Tibial nerve (tissue), 3 donors: ENCODE data around the gene SPRED3.

Source experiments
- POLR2A ChIP-seq, 2 donors: fragments of 450-650 bp; IDR thresholded peaks; one replicate each; pipeline ENCODE4 v1.6.1; 2017; ENCODE audit warnings: antibody characterized with exemption in 2 of 2, mild to moderate bottlenecking in 2 of 2, moderate library complexity in 2 of 2
- TF ChIP-seq, protein P1 (sequence below), 5 experiments: fragments of 200-600 bp in 3 of 5; fragments of 450-650 bp in 2 of 5; sonication (generic) in 3 of 5; IDR thresholded peaks; one replicate each; pipeline ENCODE4 v1.5.1; 2016 to 2019; ENCODE audit warnings: antibody characterized with exemption in 5 of 5, mild to moderate bottlenecking in 3 of 5, moderate library complexity in 2 of 5

DNA sequence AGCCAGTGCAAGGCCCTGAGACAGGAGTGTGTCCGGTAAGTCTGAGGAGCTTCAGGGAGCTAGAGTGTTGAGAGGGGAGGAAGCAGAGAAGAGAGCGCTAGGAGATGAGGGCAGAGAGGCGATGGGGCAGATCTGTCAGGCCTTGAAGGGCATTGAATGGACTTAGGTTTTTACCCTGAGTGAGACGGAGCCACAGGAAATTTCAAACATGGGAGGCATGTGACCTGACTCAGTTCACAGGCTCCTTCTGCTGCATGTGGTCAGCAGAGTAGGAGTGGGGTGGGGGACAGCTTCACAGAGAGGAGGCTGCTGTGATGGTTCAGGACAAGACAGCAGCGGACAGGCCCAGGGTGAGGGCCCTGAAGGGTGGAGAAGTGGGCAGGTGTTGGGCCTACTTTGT lies 11.9 kb downstream of the SPRED3 start:
- TF ChIP-seq POLR2A (IDR thresholded peaks at IDR 0.05): no peak
- TF ChIP-seq, protein P1, sequence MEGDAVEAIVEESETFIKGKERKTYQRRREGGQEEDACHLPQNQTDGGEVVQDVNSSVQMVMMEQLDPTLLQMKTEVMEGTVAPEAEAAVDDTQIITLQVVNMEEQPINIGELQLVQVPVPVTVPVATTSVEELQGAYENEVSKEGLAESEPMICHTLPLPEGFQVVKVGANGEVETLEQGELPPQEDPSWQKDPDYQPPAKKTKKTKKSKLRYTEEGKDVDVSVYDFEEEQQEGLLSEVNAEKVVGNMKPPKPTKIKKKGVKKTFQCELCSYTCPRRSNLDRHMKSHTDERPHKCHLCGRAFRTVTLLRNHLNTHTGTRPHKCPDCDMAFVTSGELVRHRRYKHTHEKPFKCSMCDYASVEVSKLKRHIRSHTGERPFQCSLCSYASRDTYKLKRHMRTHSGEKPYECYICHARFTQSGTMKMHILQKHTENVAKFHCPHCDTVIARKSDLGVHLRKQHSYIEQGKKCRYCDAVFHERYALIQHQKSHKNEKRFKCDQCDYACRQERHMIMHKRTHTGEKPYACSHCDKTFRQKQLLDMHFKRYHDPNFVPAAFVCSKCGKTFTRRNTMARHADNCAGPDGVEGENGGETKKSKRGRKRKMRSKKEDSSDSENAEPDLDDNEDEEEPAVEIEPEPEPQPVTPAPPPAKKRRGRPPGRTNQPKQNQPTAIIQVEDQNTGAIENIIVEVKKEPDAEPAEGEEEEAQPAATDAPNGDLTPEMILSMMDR (IDR thresholded peaks at IDR 0.05): no peak
